Sigmoid colon (tissue), 4 donors: ENCODE results near the gene GRK1.
"Not testable (repeated sequence)": the region's sequence is repeated elsewhere in the genome, so short reads cannot be mapped to it uniquely, and the experiment has no call there.

Experiments used
- EP300 ChIP-seq, 4 donors: sonication (generic); formaldehyde crosslinking; IDR thresholded peaks; one replicate each; pipeline ENCODE4 v1.6.1; 2017; ENCODE audit warnings: antibody characterized with exemption in 4 of 4
- POLR2A ChIP-seq, 2 donors: fragments of 450-650 bp; IDR thresholded peaks; one replicate each; pipeline ENCODE4 v1.6.1; 2016; ENCODE audit warnings: antibody characterized with exemption in 2 of 2, mild to moderate bottlenecking in 2 of 2, moderate library complexity in 2 of 2
- POLR2AphosphoS5 ChIP-seq, 4 donors: sonication (generic); formaldehyde crosslinking; IDR thresholded peaks; one replicate each; pipeline ENCODE4 v1.6.1; 2017; ENCODE audit warnings: antibody characterized with exemption in 4 of 4
- TF ChIP-seq, protein P1 (sequence below), 4 experiments: fragments of 450-650 bp in 3 of 4; fragments of 200-600 bp in 1 of 4; IDR thresholded peaks; one replicate each; pipeline ENCODE4 v1.5.1; 2016 to 2019; ENCODE audit warnings: antibody characterized with exemption in 4 of 4, mild to moderate bottlenecking in 3 of 4, moderate library complexity in 2 of 4

DNA sequence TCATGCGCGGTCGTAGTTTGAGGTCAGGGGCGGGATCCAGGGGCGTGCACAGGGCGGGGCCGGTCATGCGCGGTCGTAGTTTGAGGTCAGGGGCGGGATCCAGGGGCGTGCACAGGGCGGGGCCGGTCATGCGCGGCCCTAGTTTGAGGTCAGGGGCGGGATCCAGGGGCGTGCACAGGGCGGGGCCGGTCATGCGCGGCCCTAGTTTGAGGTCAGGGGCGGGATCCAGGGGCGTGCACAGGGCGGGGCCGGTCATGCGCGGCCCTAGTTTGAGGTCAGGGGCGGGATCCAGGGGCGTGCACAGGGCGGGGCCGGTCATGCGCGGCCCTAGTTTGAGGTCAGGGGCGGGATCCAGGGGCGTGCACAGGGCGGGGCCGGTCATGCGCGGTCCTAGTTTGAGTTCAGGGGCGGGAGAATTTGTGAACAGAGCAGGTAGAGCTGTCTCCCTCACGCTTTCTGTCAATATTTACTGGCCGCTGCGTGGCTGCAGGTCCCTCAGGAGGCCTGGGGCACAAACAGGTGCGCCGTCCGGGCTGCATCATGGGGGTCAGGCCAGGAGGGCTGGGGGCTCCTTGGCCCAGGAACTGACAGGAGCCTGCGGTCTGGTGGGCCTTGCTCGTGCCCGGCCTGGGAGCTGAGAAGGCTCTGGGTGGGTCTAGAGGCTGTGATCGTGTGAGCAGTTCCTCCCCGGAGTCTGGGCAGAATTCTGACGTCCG is 59.2 kb downstream of the GRK1 start:
- TF ChIP-seq, protein P1, sequence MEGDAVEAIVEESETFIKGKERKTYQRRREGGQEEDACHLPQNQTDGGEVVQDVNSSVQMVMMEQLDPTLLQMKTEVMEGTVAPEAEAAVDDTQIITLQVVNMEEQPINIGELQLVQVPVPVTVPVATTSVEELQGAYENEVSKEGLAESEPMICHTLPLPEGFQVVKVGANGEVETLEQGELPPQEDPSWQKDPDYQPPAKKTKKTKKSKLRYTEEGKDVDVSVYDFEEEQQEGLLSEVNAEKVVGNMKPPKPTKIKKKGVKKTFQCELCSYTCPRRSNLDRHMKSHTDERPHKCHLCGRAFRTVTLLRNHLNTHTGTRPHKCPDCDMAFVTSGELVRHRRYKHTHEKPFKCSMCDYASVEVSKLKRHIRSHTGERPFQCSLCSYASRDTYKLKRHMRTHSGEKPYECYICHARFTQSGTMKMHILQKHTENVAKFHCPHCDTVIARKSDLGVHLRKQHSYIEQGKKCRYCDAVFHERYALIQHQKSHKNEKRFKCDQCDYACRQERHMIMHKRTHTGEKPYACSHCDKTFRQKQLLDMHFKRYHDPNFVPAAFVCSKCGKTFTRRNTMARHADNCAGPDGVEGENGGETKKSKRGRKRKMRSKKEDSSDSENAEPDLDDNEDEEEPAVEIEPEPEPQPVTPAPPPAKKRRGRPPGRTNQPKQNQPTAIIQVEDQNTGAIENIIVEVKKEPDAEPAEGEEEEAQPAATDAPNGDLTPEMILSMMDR (IDR thresholded peaks at IDR 0.05): not testable (repeated sequence)
- TF ChIP-seq POLR2A, POLR2AphosphoS5, EP300 (IDR thresholded peaks at IDR 0.05): not testable (repeated sequence)
